HG02623 (cell line): ENCODE measurements around the gene C1QTNF8.
"Not testable (repeated sequence)": the region's sequence is repeated elsewhere in the genome, so short reads cannot be mapped to it uniquely, and the experiment has no call there.

Experiments used
- ATAC-seq: cut with Tn5 transposase; IDR thresholded peaks from one replicate; pipeline ENCODE4 v1.9.1; 2021; ENCODE audit warnings: moderate library complexity; ENCODE audit not compliant: unreplicated experiment

Gene C1QTNF8

GRCh38 chr16:1094601-1095449 is 1.2 kb downstream of the C1QTNF8 start:
- ATAC-seq: no peak

- ATAC-seq: no peak
Measured at GRCh38 chr16:1094124-1094479, 1.9 kb downstream of the C1QTNF8 start.

- no peak for ATAC-seq
Measured at GRCh38 chr16:1093284-1094123, 2.5 kb downstream of the C1QTNF8 start.

- ATAC-seq: not testable (repeated sequence)
Measured at GRCh38 chr16:1092685-1093283, 3.3 kb downstream of the C1QTNF8 start.

GRCh38 chr16:1091992-1092552 is 4.0 kb downstream of the C1QTNF8 start:
- ATAC-seq: no peak

GRCh38 chr16:1090620-1091587 is 5.1 kb downstream of the C1QTNF8 start:
- ATAC-seq: no peak

- no peak for ATAC-seq
Measured at GRCh38 chr16:1089822-1090619, 6.0 kb downstream of the C1QTNF8 start.

- no peak for ATAC-seq
Measured at GRCh38 chr16:1089439-1089821, 6.6 kb downstream of the C1QTNF8 start.

GRCh38 chr16:1088295-1089170 is 7.5 kb downstream of the C1QTNF8 start:
- ATAC-seq: no peak

- not testable (repeated sequence) for ATAC-seq
Measured at GRCh38 chr16:1086443-1086842, 9.6 kb downstream of the C1QTNF8 start.

- no peak for ATAC-seq
Measured at GRCh38 chr16:1084971-1085370, 11.1 kb downstream of the C1QTNF8 start.

- no peak for ATAC-seq
Measured at GRCh38 chr16:1082952-1083675, 12.9 kb downstream of the C1QTNF8 start.

- ATAC-seq: no peak
Measured at GRCh38 chr16:1082266-1082951, 13.6 kb downstream of the C1QTNF8 start.

GRCh38 chr16:1081734-1082265 is 14.2 kb downstream of the C1QTNF8 start:
- ATAC-seq: no peak

- no peak for ATAC-seq
Measured at GRCh38 chr16:1080801-1081733, 15.0 kb downstream of the C1QTNF8 start.
